ENCODE data around the gene RELN. TPM values are rescaled to one million over a fixed set of nuclear protein-coding genes. Genes with fewer than 3 reads are reported as not detected.

RELN gene
- total and polyA plus RNA-seq, 8 donors, result 3.6 to 20.1 (median 15.3) TPM

- ATAC-seq (no peak), DNase-seq (no peak)
- Histone ChIP-seq H3K4me3 (no peak overlapping the region), H3K4me1 (no peaks in the 10 kb centered on the region), H3K27ac (no peak overlapping the region), H3K27me3 (no peaks in the 10 kb centered on the region), H3K36me3 (no peaks in the 10 kb centered on the region), H3K9me3 (no peaks in the 10 kb centered on the region)
- no peak for TF ChIP-seq CTCF (IDR thresholded peaks at IDR 0.05)
- intact Hi-C loops (cut with DNase I), result no loop called here
These were observed 448.4 kb downstream of the RELN start for GRCh38 chr7:103541026-103541425.

GRCh38 chr7:103540338-103540737, 449.1 kb downstream of the RELN start:
- no peak for TF ChIP-seq CTCF (IDR thresholded peaks at IDR 0.05)

GRCh38 chr7:103539875-103540274, 449.6 kb downstream of the RELN start:
- Histone ChIP-seq H3K4me1 (no peaks in the 10 kb centered on the region), H3K27me3 (no peaks in the 10 kb centered on the region), H3K36me3 (no peaks in the 10 kb centered on the region), H3K9me3 (no peaks in the 10 kb centered on the region), H3K4me3 (no peak overlapping the region), H3K27ac (no peak overlapping the region)
- DNase-seq (no peak), ATAC-seq (no peak)
- no peak for TF ChIP-seq CTCF (IDR thresholded peaks at IDR 0.05)
- intact Hi-C loops (cut with DNase I), result no loop called here

More at GRCh38 chr7:103540338-103540737, 449.1 kb downstream of the RELN start:
- Histone ChIP-seq H3K27me3 (no peaks in the 10 kb centered on the region), H3K9me3 (no peaks in the 10 kb centered on the region), H3K4me3 (no peak overlapping the region), H3K27ac (no peak overlapping the region), H3K36me3 (no peaks in the 10 kb centered on the region), H3K4me1 (no peaks in the 10 kb centered on the region)
- ATAC-seq (no peak), DNase-seq (no peak)
- intact Hi-C loops (cut with DNase I), result no loop called here

- H3K4me3 ChIP-seq, result no peak overlapping the region
- no peaks in the 10 kb centered on the region for H3K9me3 ChIP-seq
- no peaks in the 10 kb centered on the region for H3K36me3 ChIP-seq
- no peak for TF ChIP-seq CTCF (IDR thresholded peaks at IDR 0.05)
- intact Hi-C loops (cut with DNase I), result no loop called here
- no peaks in the 10 kb centered on the region for H3K27me3 ChIP-seq
- DNase-seq, result no peak
- H3K4me1 ChIP-seq, result no peaks in the 10 kb centered on the region
- no peak for ATAC-seq
- H3K27ac ChIP-seq, result no peak overlapping the region
These were observed 450.3 kb downstream of the RELN start for GRCh38 chr7:103538964-103539709.

GRCh38 chr7:103533761-103534160, 455.7 kb downstream of the RELN start:
- ATAC-seq, result no peak
- DNase-seq, result no peak
- Histone ChIP-seq H3K27me3 (no peaks in the 10 kb centered on the region), H3K4me3 (no peak overlapping the region), H3K36me3 (no peaks in the 10 kb centered on the region), H3K4me1 (no peaks in the 10 kb centered on the region), H3K27ac (no peak overlapping the region), H3K9me3 (no peaks in the 10 kb centered on the region)
- intact Hi-C loops (cut with DNase I), result no loop called here
- no peak for TF ChIP-seq CTCF (IDR thresholded peaks at IDR 0.05)

All from left lung (tissue), 10 donors.